Stimulated activated CD8-positive, alpha-beta memory T cell treated with anti-CD3 and anti-CD28 coated beads, Interleukin-7, amount 100 ng/mL, for 48 hours (primary cell): ENCODE measurements around the gene RAB3B.
"Not testable (repeated sequence)": the region's sequence is repeated elsewhere in the genome, so short reads cannot be mapped to it uniquely, and the experiment has no call there.

ENCODE experiments used
- DNase-seq, 2 donors: peaks; one replicate each; pipeline ENCODE4 v3.0.0-alpha.2; 2020; ENCODE audit warnings: low read depth in 1 of 2; ENCODE audit errors: extremely low read depth in 1 of 2

RAB3B gene

DNA sequence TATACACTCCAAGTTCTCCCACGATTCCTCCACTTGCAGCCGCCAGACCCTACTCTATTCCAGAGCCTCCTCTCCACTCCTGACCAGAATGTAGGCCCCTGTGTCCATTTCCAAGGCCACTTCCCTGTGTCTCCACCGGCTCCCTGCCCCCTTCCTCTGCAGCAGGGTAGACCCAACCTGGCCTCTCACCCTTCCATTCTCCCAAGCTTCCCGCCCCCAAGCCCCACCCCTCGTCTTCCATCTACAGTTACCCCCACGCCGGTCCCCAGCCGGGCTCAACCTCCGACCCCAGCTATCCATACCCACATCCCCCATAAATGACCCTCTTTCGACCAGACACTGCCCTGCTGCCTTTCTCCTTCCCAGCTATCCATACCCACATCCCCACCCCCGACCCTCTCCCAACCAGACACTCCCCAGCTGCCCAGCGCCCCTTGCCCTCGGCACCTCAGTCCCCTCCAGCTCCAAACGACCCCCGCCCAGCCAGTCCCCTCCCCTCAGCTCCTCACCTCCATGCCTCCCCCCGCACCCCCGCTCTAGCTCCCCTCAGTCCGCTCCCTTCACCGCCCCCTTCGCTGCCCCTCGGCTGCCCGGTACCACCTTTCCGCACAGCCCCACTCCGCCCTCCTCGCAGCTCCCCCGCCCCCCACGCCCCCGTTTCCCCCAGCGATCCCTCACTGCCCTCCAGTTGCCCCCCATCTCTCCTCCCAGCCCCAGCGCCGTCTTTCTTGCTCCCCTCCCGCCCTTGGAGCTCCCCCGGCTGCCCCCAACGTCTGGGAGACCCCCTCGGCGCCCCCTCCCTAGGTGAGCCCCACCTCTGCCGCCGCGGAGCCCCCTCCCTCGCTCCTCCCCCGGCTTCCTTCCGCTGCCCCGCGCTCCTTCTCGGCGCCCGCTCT, 670 bp downstream of the RAB3B start:
- DNase-seq = no peak

DNA sequence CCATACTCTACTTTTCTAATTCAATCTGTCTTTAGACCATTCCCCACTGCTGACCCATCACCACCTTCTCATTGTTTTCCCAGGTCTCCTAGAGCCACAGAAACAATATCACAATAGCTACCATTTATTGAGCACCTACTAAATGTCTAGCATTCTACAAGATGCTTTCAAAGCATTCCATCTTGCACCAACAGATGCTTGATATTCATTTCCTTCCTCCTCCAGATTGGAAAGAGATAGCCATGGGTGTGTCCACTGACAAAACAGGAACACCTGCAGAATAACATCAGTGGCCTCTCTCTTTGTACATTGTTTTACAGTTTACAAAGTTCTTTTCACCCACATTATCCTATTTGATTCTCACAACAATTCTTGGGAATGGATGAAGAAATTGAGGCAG, 2.2 kb downstream of the RAB3B start:
- DNase-seq = no peak

- DNase-seq = no peak
Observed at GRCh38 chr1:51986718-51987117, 3.8 kb downstream of the RAB3B start.

- DNase-seq = no peak
Observed at GRCh38 chr1:51982161-51982560, 8.3 kb downstream of the RAB3B start.

DNA sequence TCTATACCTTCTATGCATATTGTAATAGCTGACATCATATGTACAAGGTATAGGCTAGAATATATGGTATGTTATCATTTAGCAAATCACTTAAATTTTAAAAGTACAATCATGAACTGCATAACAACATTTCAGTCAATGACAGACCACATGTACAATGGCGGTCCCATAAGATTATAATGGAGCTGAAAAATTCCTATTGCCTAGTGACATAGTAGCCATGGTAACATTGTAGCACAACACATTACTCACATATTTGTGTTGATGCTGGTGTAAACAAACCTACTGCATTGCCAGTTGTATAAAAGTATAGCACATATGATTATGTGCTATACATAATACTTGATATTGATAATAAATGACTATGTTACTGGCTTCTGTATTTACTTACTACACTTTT, 8.9 kb downstream of the RAB3B start:
- no peak for DNase-seq

DNA sequence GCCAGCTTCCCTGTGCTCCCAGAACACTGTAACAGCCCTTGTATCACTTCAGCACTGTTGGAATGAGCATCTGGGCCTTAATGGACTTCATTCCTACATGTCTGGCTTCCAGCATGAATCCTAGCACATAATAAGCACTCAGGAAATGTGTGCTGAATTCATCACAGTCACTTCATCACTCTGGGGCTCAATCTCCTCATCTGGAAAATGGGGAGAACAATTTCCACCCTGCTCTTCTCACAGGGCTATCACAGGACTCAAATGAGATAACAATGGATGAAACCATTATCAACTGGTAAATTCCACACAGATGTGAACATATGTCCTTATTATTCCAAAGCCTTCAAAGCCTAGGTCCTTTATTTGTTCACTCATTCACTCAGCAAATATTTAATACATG, 12.4 kb downstream of the RAB3B start:
- DNase-seq = no peak

- DNase-seq = no peak
Observed at GRCh38 chr1:51976846-51977602, 13.5 kb downstream of the RAB3B start.

DNA sequence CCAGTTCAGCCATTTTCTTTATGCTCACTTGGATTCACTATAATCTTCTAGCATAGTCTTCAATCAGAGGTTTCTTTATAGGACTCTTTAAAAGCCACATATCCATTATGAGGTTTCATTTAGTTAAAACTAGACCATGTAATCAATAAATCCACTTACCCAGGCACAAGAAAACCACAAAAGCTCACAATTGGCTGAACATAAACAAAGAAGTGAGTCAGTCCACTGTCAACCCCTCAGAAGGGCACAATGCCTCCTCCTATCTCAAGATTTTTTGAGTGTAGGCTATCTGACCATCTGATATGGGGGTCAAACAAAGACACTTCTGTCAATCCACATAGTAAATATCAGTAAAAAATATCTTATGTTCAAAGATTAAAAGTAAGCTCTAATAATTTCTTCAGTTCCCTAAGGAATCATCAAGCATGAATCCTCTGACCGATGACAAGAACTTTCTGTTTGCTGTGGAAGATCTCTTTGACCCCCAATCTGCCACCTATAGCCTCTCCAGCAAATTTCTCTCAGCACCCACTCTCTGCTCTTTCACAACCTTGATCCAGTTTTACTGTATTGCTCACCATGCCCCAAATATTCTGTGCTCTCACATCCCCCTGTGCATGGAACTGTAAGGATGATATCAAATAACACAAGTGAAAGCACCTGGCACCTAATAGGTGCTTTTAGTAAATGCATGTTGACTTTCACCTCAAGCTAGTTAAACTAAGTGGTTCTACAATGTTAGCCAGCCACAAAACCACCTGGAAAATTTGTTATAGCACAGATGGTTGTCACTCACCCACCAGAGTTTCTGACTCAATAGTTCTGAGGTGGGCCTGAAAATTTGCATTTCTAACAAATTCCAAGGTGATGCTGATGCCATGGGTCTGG, 16.7 kb downstream of the RAB3B start:
- DNase-seq = no peak

GRCh38 chr1:51969038-51969705, 21.3 kb downstream of the RAB3B start:
- no peak for DNase-seq

DNA sequence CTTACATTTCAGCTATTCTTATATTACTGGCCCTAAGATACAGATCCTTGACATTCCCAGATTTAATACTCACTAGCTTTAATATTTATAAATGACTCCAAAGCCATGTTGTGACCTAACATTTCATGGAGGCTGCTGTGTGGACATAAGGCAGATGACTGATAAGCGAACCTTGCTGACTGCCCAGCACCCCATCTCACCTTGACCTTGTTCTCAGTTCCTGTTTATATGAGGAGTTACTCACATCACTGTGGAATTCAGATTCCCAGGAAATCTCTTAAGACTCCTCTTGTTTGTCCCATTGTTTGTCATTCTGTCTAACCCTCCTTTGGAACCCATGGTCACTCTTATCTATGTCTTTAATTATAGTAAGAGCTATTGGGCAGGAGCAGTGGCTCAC, 21.9 kb downstream of the RAB3B start:
- DNase-seq = no peak

DNA sequence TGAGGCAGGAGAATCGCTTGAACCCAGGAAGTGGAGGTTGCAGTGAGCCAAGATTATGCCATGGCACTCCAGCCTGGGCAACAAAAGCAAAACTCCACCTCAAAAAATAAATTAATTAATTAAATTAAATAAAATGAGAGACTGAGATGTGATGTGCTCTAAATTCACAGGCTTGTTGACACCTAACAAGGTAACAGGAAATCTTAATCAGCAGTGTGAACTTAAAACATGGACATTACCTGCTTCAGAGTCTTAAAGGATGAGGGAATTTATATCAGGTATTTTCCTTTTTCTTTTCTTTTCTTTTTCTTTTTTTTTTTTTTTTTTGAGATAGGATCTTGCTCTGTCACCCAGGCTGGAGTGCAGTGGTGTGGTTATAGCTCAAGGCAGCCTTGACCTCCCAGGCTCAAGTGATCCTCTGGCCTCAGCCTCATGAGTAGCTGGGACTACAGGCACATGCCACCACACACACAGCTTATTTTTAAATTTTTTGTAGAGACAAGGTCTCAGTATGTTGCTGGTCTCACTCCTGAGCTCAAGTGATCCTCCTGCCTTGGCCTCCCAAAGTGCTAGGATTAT, 23.2 kb downstream of the RAB3B start:
- not testable (repeated sequence) for DNase-seq

- no peak for DNase-seq
Observed at GRCh38 chr1:51966559-51966958, 23.9 kb downstream of the RAB3B start.

- no peak for DNase-seq
Observed at GRCh38 chr1:51964309-51964696, 26.2 kb downstream of the RAB3B start.

GRCh38 chr1:51963592-51964308, 26.8 kb downstream of the RAB3B start:
- no peak for DNase-seq

DNA sequence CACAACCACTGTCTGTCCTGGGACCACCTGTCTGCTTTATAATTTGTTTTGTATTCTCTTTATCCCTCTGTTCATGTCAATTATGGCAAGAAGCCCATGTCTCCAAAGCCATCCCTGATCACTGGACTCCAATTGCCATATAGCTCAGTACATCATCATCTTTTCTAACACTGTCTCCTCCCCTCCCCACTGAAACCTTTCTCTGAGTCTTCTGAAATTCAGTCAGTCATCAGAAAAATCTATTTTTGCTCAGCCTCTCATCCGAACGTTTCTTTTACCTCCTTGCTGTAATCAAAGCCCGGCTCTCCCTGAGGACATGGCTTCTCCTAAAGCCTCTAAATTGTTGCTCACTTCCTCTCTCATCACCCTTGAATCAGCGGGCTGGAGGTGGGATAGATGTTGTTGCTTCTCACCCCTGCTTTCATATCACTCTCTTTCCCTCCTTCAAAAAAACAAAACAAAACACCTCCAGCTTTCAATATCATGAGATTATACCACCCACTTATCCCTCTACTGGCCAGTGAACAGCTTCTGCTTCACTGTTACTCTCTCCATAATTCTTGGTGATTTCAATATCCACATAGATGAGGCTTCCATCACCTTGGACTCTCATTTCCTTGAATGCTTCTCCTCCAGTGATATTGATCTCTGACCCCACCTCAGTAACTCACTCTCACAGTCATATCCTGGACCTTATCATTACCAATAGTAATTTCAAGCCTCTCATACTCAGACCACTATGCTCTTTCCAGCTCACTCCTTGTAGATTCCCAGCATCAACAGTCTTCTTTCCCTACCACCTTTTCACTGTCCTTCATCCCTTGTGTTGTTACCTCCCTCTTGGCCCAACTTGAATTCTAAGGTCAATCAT, 27.8 kb downstream of the RAB3B start:
- DNase-seq = no peak

- no peak for DNase-seq
Observed at GRCh38 chr1:51961954-51962353, 28.5 kb downstream of the RAB3B start.

- no peak for DNase-seq
Observed at GRCh38 chr1:51961231-51961630, 29.3 kb downstream of the RAB3B start.

DNA sequence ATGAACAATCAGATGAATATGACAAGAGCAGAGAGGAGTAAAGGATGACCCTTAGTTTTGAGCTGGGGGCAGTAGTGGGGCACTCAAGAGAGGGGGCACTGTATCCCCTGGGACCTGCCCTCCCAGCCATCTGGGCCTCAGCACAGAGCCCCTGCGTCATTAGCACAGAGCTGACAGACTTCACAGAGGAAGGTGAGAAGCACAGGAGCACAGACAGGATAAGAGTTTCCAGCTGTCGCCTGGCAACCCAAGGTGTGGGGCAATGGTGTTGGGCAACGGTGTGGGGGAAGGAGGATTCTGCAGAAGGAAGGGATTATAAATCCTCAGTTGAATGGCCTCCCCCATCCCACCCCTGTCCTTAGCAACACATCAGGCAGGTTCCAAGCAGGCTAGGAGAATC, 30.2 kb downstream of the RAB3B start:
- no peak for DNase-seq

DNA sequence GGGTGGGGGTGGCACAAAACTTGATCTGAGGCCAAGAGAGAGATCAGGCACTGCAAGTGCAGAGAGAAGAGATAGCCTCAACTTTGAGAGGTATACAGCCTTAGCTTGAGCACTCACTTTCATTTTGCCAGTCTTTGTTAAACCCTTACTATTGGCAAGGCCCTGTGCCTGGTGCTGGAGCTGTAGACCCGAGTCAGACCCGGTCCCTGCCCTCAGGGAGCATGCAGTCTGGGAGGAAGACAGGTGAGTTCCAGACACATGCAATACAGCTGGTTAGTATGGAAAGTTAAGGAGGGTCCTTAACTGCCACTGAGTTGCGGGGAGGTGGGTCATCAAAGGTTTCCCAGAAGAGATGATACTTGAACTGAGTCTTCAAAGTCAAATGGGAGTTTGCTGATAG, 31.7 kb downstream of the RAB3B start:
- no peak for DNase-seq
